K562 (cell line): ENCODE measurements around the gene GPR39. TPM values are rescaled to one million over a fixed set of nuclear protein-coding genes. Genes with fewer than 3 reads are reported as not detected.
A peak's percentile ranks its signal among the peaks of the same experiment; 100 is the strongest.

Source experiments
- ATAC-seq: fragments of 200-7000 bp; cut with Tn5 transposase; 3 replicates; pipeline ENCODE4 v1.9.1; 2020; ENCODE audit warnings: moderate library complexity
- BruUV-seq: library from RNA; stranded (reverse); fragments of 400-500 nt; replicated peaks from 2 replicates; lab custom pipeline; 2021; lab: Mats Ljungman, UMichigan
- CTCF ChIA-PET: fragments of 300-600 bp; formaldehyde crosslinking; extraction: SDS; loops from one replicate; lab custom pipeline; 2021; ENCODE audit warnings: low intra/inter-chr PET ratio; lab: Yijun Ruan, JAX
- POLR2A ChIA-PET: fragments of 300-600, 350-650 bp; sonication (Branson Sonifier 250); formaldehyde crosslinking; extraction: SDS; loops from one replicate; lab custom pipeline; 2021; ENCODE audit warnings: antibody characterized with exemption, inconsistent platforms; lab: Yijun Ruan, JAX
- DNase-seq, 4 experiments: peaks; one replicate each; pipeline versions ENCODE4 v3.0.0 to v3.0.0-alpha.2; 2011 to 2018; ENCODE audit warnings: low spot score in 3 of 4, mixed read lengths in 3 of 4; ENCODE audit errors: extremely low read depth in 1 of 4
- FAIRE-seq: peaks from 2 replicates; lab custom pipeline; 2011; peaks lifted over from hg19 to GRCh38; lab: Jason Lieb, UNC
- H2AFZ ChIP-seq: 2 replicates; pipeline ENCODE4 v1.6.0; 2011; ENCODE audit warnings: low read depth, low read length, control low read depth, inconsistent platforms
- H3K27ac ChIP-seq: fragments of 200-600 bp; 3 replicates; pipeline ENCODE4 v1.8.0; 2011; ENCODE audit warnings: low read depth, mild to moderate bottlenecking, control low read depth, inconsistent platforms, low read length, moderate library complexity, mixed read lengths; ENCODE audit errors: extremely low read depth
- H3K27me3 ChIP-seq, 2 experiments: fragments of 300-600 bp in 1 of 2; 2 replicates in 1 of 2; 3 replicates in 1 of 2; pipeline versions ENCODE4 v1.6.0 to v1.8.0; 2011; ENCODE audit warnings: inconsistent platforms in 2 of 2, low read length in 2 of 2, mild to moderate bottlenecking in 1 of 2, mixed read lengths in 1 of 2, moderate library complexity in 1 of 2; ENCODE audit not compliant: control insufficient read depth in 2 of 2, insufficient read depth in 2 of 2
- H3K36me3 ChIP-seq: fragments of 300-600 bp; 3 replicates; pipeline ENCODE4 v1.8.0; 2011; ENCODE audit warnings: mild to moderate bottlenecking, low read length, inconsistent platforms; ENCODE audit not compliant: control insufficient read depth, insufficient read depth
- H3K4me1 ChIP-seq, 2 experiments: fragments of 200-600 bp in 1 of 2; replicated peaks in 1 of 2; 2 replicates in 1 of 2; 3 replicates in 1 of 2; pipeline versions ENCODE4 v1.5.1 to v1.8.0; 2011; ENCODE audit warnings: inconsistent platforms in 2 of 2, low read length in 2 of 2, mild to moderate bottlenecking in 1 of 2, mixed read lengths in 1 of 2, moderate library complexity in 1 of 2; ENCODE audit not compliant: control insufficient read depth in 2 of 2, insufficient read depth in 2 of 2
- H3K4me2 ChIP-seq: 2 replicates; pipeline ENCODE4 v1.6.1; 2011; ENCODE audit warnings: low read length, control low read depth, inconsistent platforms, mixed read lengths; ENCODE audit not compliant: insufficient read depth
- H3K4me3 ChIP-seq: fragments of 200-600 bp; sonication (generic), shearing (Covaris generic); 2 replicates; pipeline ENCODE4 v1.5.1; 2016; ENCODE audit warnings: control low read depth, inconsistent platforms
- H3K79me2 ChIP-seq: fragments of 200-600 bp; 3 replicates; pipeline ENCODE4 v1.8.0; 2011; ENCODE audit warnings: low read length, inconsistent platforms; ENCODE audit not compliant: control insufficient read depth, insufficient read depth
- H3K9ac ChIP-seq, 2 experiments: 2 replicates each; pipeline versions ENCODE4 v1.6.0 to v1.6.1; 2011; ENCODE audit warnings: low read depth in 2 of 2, low read length in 2 of 2, control low read depth in 1 of 2, inconsistent platforms in 1 of 2, mild to moderate bottlenecking in 1 of 2, mixed read lengths in 1 of 2; ENCODE audit not compliant: insufficient read depth in 1 of 2
- H3K9me1 ChIP-seq: one replicate; pipeline ENCODE4 v1.6.0; 2011; ENCODE audit warnings: inconsistent platforms, mild to moderate bottlenecking, low read length, moderate library complexity; ENCODE audit not compliant: control insufficient read depth, insufficient read depth
- H3K9me3 ChIP-seq: replicated peaks from 2 replicates; pipeline ENCODE4 v1.5.1; 2011; ENCODE audit warnings: low read depth, low read length, inconsistent platforms; ENCODE audit not compliant: control insufficient read depth, insufficient read depth
- H4K20me1 ChIP-seq: replicated peaks from 2 replicates; pipeline ENCODE4 v1.6.1; 2011; ENCODE audit warnings: low read length, inconsistent platforms, mixed read lengths; ENCODE audit not compliant: control insufficient read depth, insufficient read depth
- BHLHE40 ChIP-seq: IDR thresholded peaks from 2 replicates; pipeline ENCODE4 v1.6.1; 2011; ENCODE audit warnings: low read length, improper control_type of control experiment
- BMI1 ChIP-seq: fragments of 150-350 bp; IDR thresholded peaks from 2 replicates; pipeline ENCODE4 v1.6.1; 2014; ENCODE audit warnings: low read length
- CBFA2T3 ChIP-seq: fragments of 450-650 bp; IDR thresholded peaks from 2 replicates; pipeline ENCODE4 v1.6.1; 2017
- HNRNPK ChIP-seq: fragments of 200-400 bp; formaldehyde crosslinking; IDR thresholded peaks from one replicate; pipeline ENCODE4 v1.6.1; 2018; ENCODE audit warnings: mild to moderate bottlenecking, low read depth, low read length; ENCODE audit not compliant: poor library complexity, severe bottlenecking
- MCM3 ChIP-seq: fragments of 450-650 bp; IDR thresholded peaks from 2 replicates; pipeline ENCODE4 v1.6.1; 2016
- SAFB2 ChIP-seq: fragments of 200-400 bp; formaldehyde crosslinking; IDR thresholded peaks from 2 replicates; pipeline ENCODE4 v1.6.1; 2018; ENCODE audit warnings: borderline replicate concordance, low read length, low read depth, moderate library complexity; ENCODE audit not compliant: severe bottlenecking
- SNIP1 ChIP-seq: fragments of 450-650 bp; IDR thresholded peaks from 2 replicates; pipeline ENCODE4 v1.7.1; 2017; ENCODE audit warnings: low read depth, mild to moderate bottlenecking
- ZNF785 ChIP-seq: fragments of 250-450 bp; sonication (Bioruptor Pico); IDR thresholded peaks from 2 replicates; pipeline ENCODE4 v1.4.0; 2020; ENCODE audit warnings: mild to moderate bottlenecking
- WGBS: fragments of 100-300 bp; shearing (Covaris generic); methylation state at CpG from one replicate; pipeline ENCODE4 v1.1.6; 2016; ENCODE audit warnings: low coverage, mixed read lengths; ENCODE audit not compliant: insufficient coverage; ENCODE audit errors: missing lambda C conversion rate; 5-methylcytosine and 5-hydroxymethylcytosine counted together
- in situ Hi-C: fragments of 300-500 bp; cut with MboI; formaldehyde crosslinking; loops from 4 replicates; pipeline ENCODE4 v1.15.0; 2018; ENCODE audit warnings: inconsistent platforms, mixed read lengths
- intact Hi-C: fragments of 100-400 bp; cut with micrococcal nuclease; formaldehyde crosslinking; loops from 2 replicates; pipeline ENCODE4 v1.14.2; 2022
- polyA plus RNA-seq, 8 experiments: library from polyadenylated mRNA; depleted of rRNA in 4 of 8; stranded (reverse) in 5 of 8; unstranded in 3 of 8; fragments of >200 nt; fragmentation: Nextera tagmentation in 2 of 8; fragmentation: Illumina TruSeq in 1 of 8; extraction: Ambion mirVana in 2 of 8; extraction: Trizol in 1 of 8; gene quantifications; 2 replicates each; pipeline versions ENCODE4 v1.2.1 to v1.2.3, GENCODE V29; 2011 to 2014; ENCODE audit warnings: inconsistent platforms in 1 of 8, missing spikeins in 1 of 8
- total RNA-seq, 7 experiments: library from RNA; depleted of rRNA in 6 of 7; stranded (reverse); fragments of >200 nt in 6 of 7; fragmentation: Illumina TruSeq in 2 of 7; extraction: Trizol in 2 of 7; gene quantifications; 2 replicates each; pipeline versions ENCODE4 v1.2.1 to v1.2.3, GENCODE V29; 2011 to 2021; ENCODE audit warnings: low replicate concordance in 1 of 7
- TF ChIP-seq, protein P1 (sequence below): fragments of 450-650 bp; IDR thresholded peaks from 2 replicates; pipeline ENCODE4 v1.6.1; 2017; ENCODE audit warnings: antibody characterized with exemption

Gene GPR39
- total and polyA plus RNA-seq, 9 of the 15 experiments (the other 6 are each of a cell fraction or from before 2014, with no cell fraction given): 0.04 TPM; not detected in 8

DNA sequence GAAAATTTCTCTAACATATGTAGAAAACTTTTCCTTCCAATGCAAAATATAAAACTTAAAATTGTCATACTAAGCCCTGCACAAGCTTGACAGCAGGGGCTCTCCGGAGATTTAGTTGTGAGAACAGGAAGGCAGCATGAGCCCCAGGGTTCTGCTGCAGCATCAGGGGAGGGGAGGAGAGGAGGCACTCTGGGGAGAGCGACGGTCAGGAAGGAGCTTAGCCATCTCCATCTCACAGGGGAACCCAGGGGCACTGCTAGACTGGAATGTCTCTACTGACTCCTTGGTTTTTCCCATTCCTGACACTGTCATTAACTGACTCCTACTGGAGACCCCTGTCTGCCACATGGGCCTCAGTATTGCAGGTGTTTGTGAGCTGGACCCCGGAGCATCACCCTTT lies 123.6 kb downstream of the GPR39 start:
- Histone ChIP-seq H4K20me1 (no peaks in the 10 kb centered on the region), H3K9me1 (no peaks in the 10 kb centered on the region), H3K9ac (no peak overlapping the region), H3K4me3 (no peak overlapping the region), H3K9me3 (no peaks in the 10 kb centered on the region), H3K4me1 (no peaks in the 10 kb centered on the region), H3K36me3 (no peaks in the 10 kb centered on the region), H3K27ac (no peak overlapping the region), H3K79me2 (no peaks in the 10 kb centered on the region), H3K27me3 (no peaks in the 10 kb centered on the region), H2AFZ (no peak overlapping the region), H3K4me2 (no peak overlapping the region)
- BruUV-seq: no TSS peak
- no peak for FAIRE-seq
- in situ Hi-C loops (no loop called here), intact Hi-C loops (no loop called here)
- ChIA-PET POLR2A (interaction anchor here (0.6 kb wide), 1 partner anchor 83 kb away, joined by 3 read pairs; no protein-coding TSS in a partner anchor), CTCF (no interaction called here)
- TF ChIP-seq HNRNPK: no peak
- no peak for DNase-seq
- 0% methylated on average over 4 of the region's 4 CpGs for WGBS
- no peak for ATAC-seq

GRCh38 chr2:132542953-132543569 lies 126.5 kb downstream of the GPR39 start:
- Histone ChIP-seq H3K4me2 (no peak overlapping the region), H3K27me3 (no peaks in the 10 kb centered on the region), H3K4me3 (no peak overlapping the region), H3K9me3 (no peaks in the 10 kb centered on the region), H3K79me2 (no peaks in the 10 kb centered on the region), H3K9me1 (no peaks in the 10 kb centered on the region), H3K4me1 (no peaks in the 10 kb centered on the region), H3K27ac (no peak overlapping the region), H2AFZ (no peak overlapping the region), H3K36me3 (no peaks in the 10 kb centered on the region), H3K9ac (no peak overlapping the region), H4K20me1 (no peaks in the 10 kb centered on the region)
- ChIA-PET POLR2A (no interaction called here), CTCF (interaction anchor here (0.9 kb wide), 1 partner anchor 1237 kb away, joined by 3 read pairs; no protein-coding TSS in a partner anchor)
- 3% methylated on average over 4 of the region's 4 CpGs for WGBS
- no peak for FAIRE-seq
- BruUV-seq: no TSS peak
- in situ Hi-C loops: no loop called here
- ATAC-seq: no peak
- intact Hi-C loops: no loop called here
- DNase-seq: no peak
- TF ChIP-seq MCM3 (no peak), ZNF785 (CRISPR knock-in tag) (no peak), BHLHE40 (no peak), BMI1 (no peak), CBFA2T3 (0 out of 2 replicates have a peak, but pooled peaks have one; percentile 12), SAFB2 (no peak), SNIP1 (no peak)
- TF ChIP-seq, protein P1, sequence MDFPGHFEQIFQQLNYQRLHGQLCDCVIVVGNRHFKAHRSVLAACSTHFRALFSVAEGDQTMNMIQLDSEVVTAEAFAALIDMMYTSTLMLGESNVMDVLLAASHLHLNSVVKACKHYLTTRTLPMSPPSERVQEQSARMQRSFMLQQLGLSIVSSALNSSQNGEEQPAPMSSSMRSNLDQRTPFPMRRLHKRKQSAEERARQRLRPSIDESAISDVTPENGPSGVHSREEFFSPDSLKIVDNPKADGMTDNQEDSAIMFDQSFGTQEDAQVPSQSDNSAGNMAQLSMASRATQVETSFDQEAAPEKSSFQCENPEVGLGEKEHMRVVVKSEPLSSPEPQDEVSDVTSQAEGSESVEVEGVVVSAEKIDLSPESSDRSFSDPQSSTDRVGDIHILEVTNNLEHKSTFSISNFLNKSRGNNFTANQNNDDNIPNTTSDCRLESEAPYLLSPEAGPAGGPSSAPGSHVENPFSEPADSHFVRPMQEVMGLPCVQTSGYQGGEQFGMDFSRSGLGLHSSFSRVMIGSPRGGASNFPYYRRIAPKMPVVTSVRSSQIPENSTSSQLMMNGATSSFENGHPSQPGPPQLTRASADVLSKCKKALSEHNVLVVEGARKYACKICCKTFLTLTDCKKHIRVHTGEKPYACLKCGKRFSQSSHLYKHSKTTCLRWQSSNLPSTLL: no peak
